HG03064 (cell line): ENCODE results near the gene C12orf57.

Experiments
- ATAC-seq: cut with Tn5 transposase; IDR thresholded peaks from one replicate; pipeline ENCODE4 v1.9.1; 2021; ENCODE audit warnings: low read depth; ENCODE audit not compliant: unreplicated experiment

C12orf57 gene

DNA sequence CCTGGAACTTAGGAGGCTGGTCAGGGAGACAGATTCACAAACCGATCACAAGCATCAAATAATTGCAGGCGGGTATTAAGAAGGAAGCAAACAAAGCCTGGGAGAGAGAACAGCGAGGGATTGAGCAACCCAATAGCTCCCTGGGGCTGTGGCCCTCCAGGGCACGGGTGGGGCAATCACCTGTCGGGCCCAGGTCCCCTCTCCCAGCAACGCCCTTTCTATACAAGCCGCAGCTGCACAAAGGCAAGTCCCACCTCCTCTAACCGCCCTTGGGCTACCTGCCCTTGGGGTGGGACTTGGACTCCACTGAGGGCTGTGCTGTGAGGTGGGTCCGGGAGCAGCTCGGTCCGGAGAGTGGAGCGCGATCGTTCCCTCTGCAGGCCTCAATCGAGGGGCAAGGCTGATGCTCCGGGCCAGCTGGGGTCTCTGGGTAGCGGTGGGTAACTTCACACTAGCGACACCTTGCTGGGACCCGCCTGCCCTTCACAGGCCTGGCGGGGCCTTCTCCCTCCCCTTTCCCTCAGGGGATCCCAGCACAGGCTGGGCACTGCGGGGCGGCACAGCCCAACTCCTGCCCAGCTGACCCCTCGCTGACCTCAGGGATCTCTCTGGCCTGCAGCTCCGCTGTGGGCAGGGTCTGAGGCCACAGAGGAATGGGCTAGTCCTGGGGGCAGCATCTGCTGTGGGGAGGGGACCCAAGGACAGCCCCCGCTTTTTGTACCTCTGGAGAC lies 18.6 kb downstream of the C12orf57 start:
- ATAC-seq: no peak

DNA sequence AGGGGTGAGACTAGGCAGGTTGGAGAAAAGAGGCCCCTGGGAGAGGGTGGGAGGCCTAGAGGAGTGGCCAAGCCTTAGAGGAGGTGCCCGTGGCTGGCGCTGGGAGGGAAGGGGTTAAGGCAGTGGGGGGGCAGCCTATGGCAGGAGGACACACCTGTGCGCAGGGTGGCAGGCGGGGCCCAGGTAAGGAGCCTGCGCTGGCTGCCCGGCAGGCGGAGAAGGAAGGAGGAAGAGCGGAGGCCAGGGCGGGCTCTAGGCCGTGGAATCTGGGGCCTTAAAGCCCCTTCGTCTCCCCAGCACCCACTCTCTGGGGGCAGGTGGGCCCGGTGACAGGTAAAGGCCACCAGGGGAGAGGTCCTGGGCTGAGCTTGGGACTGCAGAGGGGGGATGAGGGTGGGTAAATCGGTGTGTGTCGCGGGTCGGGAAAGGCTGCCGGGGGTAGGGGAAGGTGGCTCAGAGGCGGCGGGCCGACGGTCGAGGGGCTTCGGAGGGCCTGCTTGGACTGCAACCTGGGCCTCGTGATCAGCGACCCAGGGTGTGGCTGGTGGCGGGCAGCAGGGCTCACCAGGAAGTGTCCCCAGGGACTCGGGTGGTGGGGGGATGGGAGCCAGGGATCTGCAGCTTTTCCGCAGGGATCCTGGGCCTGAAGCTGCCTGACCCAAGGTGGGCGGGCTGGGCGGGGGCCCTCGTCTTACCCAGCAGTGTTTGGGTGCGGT lies 19.4 kb downstream of the C12orf57 start:
- ATAC-seq: no peak

DNA sequence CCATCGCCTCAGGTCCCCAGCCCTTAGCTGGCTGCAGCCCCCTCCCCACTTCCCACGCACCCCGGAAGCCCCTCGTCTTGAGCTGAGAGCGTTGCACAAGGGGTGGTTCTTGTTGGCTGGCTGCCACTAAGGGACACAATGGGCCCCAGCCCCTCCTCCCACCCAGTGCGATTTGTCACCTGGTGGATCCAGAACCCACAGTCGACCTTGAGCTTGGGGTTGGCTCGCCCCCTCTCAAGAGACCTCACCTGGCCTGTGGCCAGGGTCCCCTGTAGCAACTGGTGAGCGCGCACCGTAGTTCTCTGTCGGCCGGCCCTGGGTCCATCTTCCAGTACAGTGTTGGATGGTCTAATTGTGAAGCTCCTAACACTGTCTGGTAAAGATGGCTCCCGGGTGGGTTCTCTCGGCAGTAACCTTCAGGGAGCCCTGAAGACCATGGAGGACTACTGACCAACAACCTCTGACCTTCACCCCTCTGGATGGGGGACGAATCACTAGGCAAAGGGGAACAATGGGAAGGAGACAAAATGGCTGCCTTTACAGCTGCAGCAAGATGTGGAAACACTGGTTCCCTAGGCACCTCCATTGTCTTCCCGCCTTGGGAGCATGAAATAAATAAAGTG lies 20.1 kb downstream of the C12orf57 start:
- ATAC-seq: no peak

DNA sequence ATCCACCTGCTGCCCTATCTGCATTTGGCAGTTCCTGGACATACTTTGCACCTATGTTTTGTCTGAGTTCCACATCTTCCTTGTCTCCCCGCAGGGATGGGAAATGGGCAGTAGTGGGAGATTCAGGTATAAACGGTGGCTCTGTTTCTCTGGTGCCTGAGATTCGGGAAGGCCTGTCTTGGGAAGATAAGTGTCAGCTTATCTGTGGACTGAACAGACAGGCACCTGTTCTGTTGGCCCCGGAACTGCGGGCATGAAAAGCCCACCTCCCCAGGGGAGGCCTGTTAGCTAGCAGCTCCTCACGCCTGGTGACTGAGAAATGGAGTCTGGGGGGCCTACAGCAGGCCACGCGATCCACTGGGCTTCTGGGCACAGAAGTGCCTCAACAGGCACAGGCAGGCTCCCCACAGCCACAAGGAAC lies 20.8 kb downstream of the C12orf57 start:
- no peak for ATAC-seq

DNA sequence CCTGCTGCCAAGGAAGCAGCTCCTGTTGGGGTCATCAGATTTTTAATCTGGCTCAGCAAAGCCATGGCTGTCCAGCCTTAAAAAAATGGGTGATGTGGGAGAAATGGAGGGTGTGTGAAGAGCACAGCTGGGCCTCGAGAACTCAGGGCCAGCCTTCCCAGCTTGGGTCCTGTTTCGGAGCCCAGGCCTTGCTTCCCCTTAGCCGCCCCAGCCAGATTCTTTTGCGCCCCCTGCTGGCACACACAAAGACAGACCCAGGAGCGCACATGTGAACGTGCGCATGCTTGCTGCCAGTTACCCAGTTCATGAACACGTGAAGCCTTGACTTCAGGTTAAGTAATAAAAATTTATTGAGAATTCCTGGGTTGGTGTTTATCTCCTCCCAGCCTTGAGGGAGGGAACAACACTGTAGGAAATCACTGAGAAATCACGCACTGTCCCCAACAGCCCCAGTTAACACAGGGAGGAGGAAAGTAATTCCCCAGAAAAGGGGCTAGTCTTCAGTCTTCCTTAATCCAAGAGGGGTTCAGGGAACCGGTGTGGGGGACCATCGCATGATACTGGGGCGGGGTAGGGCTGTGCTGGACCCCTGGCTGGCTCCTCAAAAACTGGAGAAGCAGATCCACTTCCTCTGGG lies 21.3 kb downstream of the C12orf57 start:
- no peak for ATAC-seq

DNA sequence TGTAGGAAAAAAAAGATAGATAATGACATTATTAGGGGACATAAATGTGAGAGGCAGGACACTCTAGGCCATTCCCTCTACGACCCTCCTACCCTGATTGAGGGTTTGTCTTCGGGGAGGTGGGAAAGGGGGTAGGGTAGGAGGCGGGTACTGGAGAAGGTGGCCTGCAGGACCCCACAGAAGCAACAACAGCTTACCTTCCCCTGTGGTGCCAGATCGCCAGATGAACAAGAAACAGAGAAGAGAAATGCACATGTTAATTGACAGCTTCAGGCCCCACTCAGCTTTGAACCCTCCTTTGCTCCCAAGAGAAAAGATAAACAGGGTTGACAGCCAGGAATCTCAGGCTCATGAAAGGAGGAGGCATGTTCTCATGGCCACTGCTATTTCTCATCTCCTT lies 21.9 kb downstream of the C12orf57 start:
- ATAC-seq: no peak

DNA sequence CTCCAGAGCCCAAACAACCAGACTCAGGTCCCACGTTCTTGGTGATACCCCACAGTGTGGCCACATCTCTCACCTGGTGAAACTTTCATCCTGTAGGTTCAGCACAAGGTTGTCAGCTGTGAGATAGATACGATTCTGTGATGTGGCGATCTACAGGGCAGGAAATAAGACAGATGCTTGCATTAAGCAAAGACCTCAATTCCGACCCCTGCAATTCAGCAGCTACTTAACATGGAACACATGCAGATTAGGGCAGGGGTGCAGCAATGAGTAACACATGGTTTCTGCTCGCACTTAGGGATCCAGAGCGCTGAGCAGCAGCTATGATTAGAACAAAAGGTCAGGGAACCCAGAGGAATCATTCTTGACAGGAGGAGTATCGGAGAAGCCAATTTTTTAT lies 22.5 kb downstream of the C12orf57 start:
- no peak for ATAC-seq

DNA sequence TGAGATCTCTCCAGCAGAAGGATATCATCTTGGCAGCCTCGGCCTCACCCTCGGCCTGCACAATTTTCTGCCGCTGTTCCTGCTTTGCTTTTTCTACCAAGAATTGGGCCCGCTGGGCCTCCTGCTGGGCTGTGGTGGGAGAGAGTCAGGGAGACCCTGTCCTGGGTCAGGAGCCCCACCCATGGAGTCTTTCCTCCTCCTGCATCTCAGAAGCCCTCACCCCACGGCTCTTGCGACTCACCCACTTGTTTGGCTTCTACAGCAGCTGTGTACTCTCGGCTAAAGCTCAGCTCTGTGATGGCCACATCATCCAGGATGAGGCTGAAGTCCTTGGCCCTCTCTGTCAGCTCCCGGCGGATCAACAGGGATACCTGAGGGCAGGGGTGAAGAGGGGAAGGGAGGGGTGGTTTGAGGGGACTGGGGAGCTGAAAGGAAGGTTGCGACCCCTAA lies 23.9 kb downstream of the C12orf57 start:
- ATAC-seq: no peak

DNA sequence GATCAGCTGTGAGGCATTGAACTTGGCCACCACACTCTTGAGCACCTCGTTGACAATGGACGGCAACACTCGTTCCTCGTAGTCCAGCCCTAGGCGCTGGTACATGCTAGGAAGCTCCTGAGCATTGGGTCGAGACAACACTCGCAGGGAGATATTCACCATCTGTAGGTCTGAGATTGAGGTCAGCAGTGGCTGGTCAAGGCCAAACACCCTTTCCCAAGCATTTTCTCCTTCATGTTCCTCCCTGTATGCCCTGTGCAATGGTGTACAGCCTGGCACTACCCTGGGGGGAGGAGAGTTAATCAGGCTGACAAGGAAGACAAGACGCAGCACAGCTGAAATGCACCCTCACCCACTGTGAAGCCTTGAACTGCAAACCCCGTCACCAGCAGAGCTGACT lies 24.6 kb downstream of the C12orf57 start:
- no peak for ATAC-seq

DNA sequence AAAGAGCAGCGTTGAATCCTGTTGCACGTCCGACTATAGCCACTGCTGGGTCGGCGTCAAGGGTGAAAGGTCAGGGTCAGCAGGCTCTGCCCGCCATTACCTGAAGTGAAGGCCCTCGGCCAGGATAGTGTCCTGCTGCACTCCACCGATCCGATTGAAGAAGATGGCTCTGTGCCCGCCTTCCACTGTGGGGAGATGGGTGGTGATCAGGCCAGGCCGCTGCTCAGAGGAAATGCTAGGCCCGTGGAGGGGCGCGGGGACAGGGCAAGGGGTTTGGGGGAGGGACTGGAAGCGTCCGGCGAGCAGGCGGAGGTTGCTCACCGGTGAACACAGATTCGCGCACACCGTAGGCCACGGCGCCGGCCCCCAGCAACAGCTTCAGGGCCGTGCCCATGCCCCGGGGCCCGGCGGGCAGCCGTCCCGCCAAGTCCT lies 26.3 kb downstream of the C12orf57 start:
- ATAC-seq: peak; percentile 28

DNA sequence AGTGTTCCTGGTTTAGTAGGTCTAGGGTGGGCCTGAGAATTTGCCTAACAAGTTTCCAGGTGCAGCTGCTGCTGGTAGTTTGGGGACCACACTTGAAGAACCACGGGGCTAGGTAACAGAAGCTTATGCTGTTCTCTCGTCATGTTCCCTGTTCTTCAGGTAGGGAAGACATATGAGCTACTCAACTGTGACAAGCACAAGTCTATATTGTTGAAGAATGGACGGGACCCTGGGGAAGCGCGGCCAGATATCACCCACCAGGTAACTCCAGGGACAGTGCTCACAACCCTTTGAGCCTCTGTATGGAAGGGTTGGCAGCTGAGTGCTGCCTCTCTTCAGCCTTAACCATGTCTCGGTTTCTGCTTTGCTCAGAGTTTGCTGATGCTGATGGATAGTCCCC lies 30.4 kb downstream of the C12orf57 start:
- no peak for ATAC-seq

DNA sequence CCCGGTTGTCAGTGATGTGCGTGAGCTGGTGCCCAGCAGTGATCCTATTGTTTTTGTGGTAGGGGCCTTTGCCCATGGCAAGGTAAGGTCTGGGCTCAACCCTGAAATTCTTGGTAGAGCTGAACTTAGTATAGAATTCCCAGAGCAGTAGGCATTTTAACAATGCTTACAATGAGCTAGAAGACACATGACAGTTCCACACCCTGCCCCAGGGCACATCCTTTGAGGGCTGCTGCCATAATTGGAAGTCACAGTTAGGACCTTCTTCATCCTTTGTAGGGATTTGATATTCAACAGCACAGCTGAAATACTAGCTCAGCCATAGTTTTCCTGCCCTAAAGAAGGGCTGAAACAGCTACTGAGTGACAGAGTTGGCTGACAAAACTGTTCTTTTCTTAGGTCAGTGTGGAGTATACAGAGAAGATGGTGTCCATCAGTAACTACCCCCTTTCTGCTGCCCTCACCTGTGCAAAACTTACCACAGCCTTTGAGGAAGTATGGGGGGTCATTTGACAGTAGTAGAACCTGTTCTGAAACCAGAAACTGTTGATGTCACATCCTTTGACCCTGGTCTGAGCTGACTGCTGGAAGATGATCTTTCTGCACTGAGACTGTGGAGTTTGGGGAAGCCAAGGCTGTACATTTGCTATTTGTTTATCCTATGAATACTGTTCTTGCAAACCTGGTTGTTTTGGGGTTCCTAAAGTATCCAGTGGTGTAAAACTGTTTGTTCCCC lies 31.6 kb downstream of the C12orf57 start:
- ATAC-seq: no peak

DNA sequence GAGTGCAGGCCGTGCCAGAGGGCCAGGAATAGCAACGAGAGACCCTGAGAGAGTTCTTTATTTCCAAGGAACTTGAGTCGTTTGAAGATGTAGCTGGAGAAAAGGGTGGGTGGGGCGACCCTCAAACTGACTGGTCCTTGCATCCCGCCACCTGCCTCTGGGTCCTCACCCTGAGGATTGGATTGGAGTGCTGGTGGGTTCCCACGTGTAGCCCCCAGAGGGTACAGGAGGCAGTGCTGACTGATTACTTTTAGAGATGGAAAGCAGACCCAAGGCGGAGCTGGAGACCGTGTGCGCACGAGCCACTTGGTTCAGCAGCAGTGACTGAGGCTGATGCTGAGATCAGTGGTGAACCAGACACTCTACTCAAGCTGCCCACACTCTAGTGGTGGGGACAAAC lies 33.8 kb downstream of the C12orf57 start:
- ATAC-seq: no peak

DNA sequence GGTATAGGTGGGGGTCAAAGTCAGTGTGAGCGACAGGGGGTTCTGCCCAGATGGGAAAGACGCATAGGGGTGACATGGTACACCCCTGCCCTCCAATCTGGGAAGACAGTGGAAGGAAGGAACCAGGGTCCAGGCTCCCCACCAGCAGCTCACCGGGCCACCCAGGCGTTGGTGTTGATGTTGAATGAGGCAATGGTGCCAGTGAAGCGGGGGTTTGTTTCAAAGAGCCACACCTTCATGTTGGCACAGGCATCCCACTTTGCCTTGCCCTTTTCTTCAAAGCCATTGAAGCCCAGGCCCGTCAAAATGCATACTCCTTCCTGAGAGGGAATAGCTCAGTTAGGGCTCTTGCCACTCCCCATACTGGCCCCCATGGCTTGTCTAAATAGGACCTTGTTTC lies 34.4 kb downstream of the C12orf57 start:
- no peak for ATAC-seq

DNA sequence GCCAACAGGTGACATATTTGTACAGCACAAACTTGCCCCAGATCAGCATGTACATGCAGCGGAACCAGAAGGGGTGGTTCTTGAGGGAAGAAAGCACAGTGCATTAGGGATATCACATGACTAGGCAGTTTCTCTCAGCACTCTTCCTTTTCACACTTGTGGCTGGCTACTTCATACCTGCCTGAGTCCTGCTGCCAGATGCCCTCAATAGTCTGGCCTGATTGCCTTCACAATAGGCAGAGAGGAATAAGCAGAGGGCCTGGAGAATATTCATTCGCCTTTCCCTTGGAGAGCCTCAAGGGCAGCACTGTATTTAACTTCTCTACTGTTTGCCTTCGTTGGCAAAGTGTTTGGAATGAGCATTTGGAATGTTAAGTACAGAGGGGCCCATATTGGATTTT lies 34.8 kb downstream of the C12orf57 start:
- no peak for ATAC-seq

DNA sequence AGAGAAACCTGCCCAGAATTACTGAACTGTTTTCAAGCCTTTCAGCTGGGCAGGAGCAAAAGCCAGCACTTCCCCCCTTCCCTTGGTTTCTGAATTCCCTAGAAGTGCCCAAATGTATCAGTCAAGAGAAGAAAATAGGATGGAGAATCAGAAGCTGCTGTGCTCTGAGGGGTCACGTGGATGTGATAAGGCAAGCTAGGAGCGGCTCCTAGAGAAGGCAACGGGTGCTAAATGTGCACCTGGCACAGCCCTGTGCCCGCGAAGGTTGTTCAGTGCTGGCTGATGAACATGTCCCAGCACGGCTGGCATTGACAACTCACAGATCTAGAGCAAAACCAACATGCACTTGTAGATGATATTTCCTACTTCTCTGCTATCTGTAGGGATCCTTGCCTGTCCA lies 35.2 kb downstream of the C12orf57 start:
- ATAC-seq: no peak

DNA sequence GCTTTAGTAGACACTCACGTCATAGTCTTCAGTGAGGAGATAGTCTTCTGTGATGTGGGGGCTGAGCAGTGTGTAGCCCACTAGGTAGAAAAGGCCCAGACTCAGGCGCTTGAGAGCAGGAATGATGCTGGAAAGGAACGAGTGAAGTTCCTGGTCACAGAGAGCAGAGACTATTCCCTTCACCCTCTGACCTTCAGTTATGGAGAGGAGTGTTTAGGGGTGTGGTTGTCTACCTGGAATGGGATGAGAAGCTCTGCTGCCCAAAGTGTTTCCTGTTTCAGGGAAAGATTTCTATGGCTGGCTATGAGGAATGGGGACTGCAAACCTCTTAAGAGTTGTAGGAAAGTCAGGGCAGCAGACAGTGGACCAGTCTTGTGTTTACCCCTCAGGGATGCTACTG lies 35.6 kb downstream of the C12orf57 start:
- no peak for ATAC-seq

DNA sequence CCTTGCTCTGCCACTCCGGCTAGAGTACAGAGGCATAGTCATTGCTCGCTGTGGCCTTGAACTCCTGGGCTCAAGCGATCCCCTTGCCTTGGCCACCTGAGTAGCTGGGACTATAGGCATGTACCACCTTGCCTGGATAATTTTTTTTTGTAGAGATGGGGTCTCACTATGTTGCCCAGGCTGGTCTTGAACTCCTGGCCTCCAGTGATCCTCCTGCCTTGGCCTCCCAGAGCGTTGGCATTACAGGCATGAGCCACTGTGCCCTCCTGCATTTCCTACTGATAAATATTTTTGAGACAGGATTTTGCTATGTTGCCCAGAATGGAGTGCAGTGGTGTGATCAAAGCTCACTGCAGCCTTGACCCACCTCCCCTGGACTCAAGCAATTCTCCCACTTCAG lies 36.3 kb downstream of the C12orf57 start:
- no peak for ATAC-seq

DNA sequence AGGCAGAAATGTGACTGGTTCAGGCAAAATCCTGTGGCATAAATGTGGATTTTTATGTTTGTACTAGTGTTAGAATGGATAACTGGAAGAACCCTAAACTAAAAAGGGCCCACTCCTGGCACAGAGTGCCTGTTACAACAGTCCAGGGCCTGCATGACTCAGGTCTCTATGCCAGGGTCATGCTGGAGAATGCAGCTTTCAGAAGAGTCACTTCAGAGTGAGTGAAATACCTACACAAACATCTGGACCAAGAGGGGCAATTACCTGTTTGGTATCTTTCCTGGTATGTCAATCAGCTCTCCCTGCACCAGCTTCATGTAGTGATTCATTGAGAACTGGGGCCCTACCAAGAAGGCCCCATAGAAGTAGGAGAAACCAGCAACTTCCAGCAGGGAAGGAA lies 36.9 kb downstream of the C12orf57 start:
- ATAC-seq: no peak

DNA sequence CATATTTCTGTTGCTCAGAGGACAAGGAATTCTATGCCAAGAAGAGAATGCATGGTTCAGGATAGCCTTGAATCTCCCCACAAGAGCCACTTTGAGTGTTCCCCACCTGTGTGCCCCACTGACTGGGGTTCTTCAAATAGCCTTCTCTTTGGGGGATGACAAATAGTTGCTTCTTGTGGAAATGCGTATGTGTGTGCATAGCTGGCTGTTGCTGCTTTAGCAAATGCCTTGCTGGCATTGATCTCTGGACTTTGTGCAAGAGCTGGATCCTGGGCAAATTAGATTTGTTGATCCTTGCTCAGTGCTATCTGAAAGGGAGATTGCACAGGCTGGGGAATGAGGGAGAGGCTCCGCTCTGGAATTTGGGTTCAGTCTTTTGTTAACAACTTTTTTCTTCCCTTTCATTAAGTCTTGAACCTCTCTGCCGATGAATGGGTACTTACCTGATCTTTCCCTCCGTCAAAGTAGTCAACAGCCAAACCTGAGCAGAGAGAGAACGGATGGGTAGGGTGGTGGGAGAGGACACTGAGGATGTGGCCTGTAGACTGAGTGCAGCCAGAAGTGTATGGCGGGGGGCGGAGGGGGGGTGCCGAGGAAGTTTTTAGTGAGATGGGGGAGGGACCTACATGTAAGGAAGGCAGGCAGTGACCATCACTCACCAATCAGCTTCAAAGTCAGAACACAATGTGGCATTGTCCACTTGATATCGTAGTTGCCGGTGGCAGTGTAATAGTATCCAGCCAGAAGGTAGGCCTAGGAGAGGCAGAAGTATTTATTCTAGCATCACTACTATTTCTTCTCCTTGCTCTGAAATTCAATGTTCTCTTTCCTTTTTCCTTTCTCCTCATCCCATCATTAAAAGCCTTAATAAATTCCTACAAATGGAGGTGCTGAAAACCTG lies 37.6 kb downstream of the C12orf57 start:
- no peak for ATAC-seq
